HL-60 (cell line): ENCODE measurements around the gene TMCO4.

Source experiments
- REST ChIP-seq: IDR thresholded peaks from 2 replicates; pipeline ENCODE4 v1.6.1; 2012; ENCODE audit warnings: low read depth; ENCODE audit not compliant: insufficient replicate concordance
- TF ChIP-seq, protein P1 (sequence below): IDR thresholded peaks from one replicate; pipeline ENCODE4 v1.5.1; 2011; ENCODE audit warnings: low read length, control low read depth, inconsistent platforms; ENCODE audit not compliant: insufficient read depth

DNA sequence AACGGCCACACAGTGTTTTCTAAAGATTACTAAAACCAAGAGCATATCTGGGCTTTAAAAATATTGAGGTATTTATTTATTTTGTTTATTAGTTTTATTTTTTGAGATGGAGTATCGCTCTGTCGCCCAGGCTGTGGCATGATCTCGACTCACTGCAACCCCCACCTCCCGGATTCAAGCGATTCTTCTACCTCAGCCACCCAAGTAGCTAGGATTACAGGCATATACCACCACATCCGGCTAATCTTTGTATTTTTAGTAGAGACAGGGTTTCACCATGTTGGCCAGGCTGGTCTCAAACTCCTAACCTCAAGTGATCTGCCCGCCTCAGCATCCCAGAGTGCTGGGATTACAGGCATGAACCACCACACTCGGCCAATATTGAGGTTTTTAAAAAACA is 23.9 kb downstream of the TMCO4 start:
- TF ChIP-seq REST = no peak
- TF ChIP-seq, protein P1, sequence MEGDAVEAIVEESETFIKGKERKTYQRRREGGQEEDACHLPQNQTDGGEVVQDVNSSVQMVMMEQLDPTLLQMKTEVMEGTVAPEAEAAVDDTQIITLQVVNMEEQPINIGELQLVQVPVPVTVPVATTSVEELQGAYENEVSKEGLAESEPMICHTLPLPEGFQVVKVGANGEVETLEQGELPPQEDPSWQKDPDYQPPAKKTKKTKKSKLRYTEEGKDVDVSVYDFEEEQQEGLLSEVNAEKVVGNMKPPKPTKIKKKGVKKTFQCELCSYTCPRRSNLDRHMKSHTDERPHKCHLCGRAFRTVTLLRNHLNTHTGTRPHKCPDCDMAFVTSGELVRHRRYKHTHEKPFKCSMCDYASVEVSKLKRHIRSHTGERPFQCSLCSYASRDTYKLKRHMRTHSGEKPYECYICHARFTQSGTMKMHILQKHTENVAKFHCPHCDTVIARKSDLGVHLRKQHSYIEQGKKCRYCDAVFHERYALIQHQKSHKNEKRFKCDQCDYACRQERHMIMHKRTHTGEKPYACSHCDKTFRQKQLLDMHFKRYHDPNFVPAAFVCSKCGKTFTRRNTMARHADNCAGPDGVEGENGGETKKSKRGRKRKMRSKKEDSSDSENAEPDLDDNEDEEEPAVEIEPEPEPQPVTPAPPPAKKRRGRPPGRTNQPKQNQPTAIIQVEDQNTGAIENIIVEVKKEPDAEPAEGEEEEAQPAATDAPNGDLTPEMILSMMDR = no peak
